Activated T-helper 1 cell treated with Interleukin-2 at 50 U/mL for 16 hours (primary cell): ENCODE measurements around the gene LRRN2.

ENCODE experiments used
- DNase-seq: peaks from one replicate; pipeline ENCODE4 v3.0.0-alpha.2; 2020; ENCODE audit warnings: low read depth

LRRN2 gene

DNA sequence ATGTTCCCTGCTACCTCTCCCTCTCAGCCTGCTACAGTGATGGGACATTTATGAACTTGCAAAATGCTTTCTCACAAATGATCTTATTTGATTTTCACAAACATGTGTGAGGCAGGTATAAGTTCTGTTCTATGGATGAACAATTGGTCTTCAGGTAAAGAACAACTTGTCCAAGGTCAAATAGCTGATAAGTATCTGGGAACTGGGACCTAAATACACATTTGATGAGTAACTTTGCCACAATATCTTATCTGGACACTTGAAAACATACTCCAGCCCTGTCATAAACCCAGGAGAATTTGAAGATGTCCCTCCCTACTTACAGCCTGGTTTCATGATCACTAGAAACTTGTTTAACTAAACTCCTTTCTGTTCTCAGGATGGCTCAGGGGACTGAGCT lies 23.0 kb downstream of the LRRN2 start:
- no peak for DNase-seq

DNA sequence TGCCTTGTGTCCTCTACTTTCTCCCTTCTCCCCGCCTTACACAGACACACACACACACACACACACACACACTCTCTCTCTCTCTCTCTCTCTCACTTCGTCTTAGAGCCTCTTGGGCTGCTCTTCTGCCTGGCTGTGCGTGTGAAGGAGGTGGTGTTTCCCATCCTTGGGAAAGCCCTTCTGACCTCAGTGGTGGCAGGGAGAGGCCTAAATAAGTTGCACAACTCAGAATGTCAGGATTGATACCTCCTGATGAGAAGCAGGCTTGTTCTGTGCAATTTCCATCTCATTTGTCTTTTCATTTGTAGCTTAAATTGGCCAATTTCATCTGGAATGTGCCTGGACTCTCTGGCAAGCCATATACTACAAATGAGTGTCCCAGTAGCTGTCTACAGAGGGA lies 25.0 kb downstream of the LRRN2 start:
- no peak for DNase-seq

- no peak for DNase-seq
Measured at GRCh38 chr1:204659056-204659455, 26.5 kb downstream of the LRRN2 start.

DNA sequence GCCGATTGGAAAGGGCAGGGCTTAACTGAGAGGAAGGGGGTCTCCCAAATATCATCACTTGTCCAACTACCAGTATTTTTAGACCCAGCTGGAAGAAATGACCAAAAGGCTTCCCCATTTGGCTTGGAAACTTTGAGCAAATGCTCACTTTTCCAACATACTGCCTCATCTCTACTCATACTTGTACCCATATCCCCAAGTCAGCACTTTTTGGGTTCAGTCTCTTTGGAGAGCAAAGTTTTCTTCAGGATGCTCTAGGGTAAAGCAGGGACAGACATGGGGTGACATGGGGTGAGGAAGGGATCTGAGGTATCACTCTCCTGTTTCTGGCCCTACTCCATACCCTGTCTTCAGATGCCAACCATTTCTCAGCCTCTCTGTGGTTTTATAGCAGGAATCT lies 27.2 kb downstream of the LRRN2 start:
- DNase-seq = no peak

DNA sequence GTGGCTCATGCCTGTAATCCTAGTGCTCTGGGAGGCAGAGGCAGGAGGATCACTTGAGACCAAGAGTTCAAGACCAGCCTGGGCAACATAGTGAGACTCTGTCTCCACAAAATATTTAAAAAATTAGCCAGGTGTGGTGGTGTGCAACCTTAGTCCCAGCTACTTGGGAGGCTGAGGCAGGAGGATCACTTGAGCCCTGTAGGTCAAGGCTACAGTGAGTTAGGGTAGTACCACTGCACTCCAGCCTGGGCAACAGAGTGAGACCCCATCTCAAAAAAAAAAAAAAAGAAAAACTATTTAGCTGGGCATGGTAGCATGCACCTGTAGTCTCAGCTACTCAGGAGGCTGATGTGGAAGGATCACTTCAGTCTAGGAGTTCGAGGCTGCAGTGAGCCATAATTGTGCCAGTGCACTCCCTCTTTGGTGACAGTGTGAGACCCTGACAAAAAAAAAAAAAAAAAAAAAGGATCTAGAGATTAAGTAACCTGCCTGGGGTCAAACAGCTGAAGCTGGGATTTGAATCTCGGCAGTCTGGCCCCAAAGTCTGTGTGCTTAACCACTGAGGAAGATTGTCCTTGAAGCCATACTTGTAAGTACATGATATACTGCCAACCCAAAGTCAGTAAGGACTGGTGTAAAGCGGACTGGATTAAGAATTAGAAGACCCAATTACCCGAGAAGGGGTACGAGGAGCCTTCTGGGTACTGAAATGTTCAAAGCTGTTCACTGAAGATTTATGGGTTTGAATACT lies 31.8 kb downstream of the LRRN2 start:
- DNase-seq = no peak

DNA sequence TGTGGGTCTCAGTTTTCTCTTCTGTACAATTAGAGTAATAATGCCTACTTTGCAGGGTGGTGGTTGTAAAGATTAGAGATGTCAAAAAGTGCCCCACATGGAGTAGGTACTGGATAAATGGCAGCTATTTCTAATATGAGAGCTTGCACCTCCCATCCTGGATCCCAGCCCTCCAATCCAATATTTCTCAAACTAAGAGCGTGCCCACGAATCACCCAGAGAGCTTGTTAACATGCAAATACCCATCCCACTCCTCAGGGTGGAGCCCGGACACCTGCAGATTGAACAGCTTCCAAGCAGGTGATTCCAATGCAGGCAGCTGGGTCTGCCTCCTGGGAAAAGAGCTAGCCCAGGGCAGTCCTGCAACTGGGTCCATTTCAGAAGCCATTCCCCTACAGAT lies 33.0 kb downstream of the LRRN2 start:
- no peak for DNase-seq

DNA sequence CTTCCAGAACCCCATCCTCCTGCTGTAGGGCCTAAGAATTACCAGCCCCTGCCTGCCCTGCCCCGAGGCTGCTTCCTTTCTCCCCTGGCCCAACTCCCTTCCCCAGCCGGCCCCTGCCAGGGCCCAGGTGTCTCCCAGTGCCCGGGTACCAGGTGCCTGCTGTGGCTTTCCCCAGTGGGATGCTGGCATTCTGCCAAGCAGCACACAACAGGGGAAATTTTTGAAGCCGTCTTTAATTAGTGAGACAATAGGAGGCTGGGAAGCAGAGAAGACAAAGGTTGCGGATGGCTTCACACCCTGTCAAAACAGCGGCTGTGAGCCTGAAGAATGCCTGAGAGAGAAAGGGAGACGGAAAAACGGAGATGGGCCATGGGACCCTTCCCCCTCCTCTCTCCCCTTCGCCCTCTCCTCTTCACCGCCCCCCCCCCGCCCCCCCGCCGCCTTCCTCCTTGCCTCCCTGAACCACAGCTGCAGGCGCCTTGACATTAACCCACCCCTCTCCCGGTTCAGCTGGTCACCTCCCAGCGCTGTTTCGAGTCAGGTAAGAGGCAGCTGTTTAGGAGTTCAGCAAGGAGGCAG lies 33.6 kb downstream of the LRRN2 start:
- no peak for DNase-seq

DNA sequence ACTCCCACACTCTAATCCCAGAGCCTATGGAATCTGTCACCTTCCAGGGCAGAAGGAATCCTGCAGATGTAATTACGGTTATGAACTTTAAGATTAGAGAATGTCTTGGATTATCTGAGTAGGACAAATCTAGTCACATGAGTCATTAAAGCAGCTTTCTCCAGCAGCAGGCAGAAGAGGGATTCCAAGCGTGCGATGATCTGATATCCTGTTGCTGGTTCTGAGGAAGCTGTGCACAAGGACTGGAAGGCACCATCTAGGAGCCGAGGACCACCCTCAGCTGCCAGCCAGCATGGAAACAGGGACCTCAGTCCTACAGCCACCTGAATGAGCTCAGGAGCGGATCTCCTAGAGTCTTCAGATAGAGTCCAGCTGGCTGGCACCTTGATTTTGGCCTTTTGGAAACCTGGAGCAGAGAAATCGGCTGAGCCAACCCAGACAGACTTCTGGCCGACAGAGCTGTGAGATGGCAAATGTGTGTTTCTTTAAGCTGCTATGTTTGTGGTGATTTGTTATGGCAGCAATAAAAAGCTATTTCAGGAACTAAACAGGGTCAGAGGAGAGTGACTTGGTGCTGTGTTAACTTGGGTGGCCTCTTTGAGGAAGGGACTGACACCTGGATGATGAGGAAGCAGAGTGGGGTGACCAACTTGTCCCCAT lies 34.5 kb downstream of the LRRN2 start:
- no peak for DNase-seq

DNA sequence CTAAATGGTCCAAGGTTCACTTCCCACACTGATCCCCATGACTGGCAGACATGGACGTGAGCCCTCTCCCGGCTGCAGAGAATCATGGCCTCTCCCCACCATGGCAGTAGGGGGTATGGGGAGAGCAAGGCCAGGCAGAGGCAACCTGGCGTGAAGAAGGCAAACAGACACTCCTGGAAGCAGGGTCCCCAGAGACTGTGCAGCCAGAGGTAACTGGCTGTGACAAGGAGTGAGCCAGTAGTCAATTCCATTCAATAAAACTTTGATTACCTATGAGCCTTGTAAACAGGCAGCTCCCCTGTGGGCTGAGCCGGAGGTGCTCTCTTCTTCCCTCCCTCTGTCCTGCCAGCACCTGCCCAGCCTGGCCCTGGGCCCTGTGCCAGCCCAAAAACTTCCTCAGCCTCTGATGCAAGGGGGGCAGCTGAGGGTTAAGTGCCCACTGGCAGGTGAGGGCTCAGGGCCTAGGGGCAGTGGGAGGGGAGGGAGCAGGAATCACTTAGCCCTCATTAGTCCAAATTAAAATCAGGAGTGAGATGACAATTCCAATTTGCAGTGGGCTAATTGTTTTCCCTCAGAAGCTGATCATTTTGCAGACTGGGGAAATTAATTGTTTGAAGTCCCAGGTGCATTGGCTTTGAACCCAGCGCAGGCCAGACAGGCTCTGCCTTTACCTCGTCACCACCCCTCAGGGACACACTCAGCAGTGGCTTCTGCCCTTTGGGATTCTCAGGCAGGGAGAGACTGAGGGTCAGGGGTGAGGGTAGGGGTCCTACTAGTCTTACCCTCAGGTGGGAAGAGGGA lies 35.6 kb downstream of the LRRN2 start:
- DNase-seq = no peak

DNA sequence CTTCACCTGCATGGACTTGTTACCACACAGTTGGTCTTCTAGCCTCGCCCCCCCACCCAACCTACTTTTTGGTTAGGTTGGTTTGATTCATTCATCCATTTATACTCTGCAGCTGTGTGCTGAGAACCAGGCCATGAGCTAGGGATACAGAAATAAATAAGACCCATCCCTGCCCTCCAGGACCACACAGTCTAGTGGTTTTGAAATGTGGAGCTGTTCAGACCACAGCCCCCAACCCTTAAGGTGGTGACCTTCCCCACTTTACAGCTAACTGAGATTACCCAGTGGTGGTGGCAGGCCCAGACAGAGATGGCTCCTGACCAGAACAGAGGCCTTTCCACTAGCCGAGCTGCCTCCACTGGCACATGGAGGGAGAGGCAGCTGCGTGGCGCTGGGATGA lies 37.0 kb downstream of the LRRN2 start:
- no peak for DNase-seq

DNA sequence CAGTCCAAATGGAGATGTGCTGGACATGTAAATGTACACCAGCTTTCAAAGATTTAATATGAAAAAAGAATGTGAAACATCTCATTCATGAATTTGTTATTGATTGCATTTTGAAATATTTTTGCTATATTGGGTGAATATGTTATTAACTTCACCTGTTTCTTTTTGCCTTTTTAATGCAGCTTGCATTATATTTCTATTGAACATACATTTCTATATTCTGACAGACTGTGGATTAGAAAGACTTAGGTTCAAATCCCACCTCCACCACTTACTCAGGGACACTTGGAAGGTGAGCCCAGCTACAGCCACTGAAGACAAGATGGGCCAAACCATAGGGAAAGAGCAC lies 37.8 kb downstream of the LRRN2 start:
- no peak for DNase-seq

GRCh38 chr1:204647114-204647804 lies 38.3 kb downstream of the LRRN2 start:
- no peak for DNase-seq

- DNase-seq = no peak
Measured at GRCh38 chr1:204645666-204646065, 39.9 kb downstream of the LRRN2 start.

GRCh38 chr1:204645251-204645650 lies 40.3 kb downstream of the LRRN2 start:
- DNase-seq = no peak

- no peak for DNase-seq
Measured at GRCh38 chr1:204643503-204643902, 42.0 kb downstream of the LRRN2 start.

DNA sequence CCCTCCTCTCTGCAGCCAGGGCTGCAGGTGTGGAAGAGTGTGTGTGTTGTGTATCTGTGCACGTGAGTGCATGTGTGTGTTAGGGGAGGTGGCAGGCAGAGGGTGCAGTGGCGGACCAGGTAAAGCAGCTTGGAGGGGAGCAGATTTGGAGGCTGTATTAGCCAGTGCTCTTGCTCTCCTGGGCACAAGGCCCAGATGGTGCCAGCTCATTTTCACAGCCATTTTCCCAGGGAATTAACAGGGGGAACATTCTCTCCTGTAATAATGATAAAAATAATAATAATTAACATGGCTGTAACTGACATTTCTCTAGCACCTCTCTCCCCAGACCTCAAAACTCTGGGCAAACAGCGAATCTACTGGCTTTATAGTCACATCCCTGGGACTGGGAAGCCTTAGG lies 43.6 kb downstream of the LRRN2 start:
- DNase-seq = no peak

DNA sequence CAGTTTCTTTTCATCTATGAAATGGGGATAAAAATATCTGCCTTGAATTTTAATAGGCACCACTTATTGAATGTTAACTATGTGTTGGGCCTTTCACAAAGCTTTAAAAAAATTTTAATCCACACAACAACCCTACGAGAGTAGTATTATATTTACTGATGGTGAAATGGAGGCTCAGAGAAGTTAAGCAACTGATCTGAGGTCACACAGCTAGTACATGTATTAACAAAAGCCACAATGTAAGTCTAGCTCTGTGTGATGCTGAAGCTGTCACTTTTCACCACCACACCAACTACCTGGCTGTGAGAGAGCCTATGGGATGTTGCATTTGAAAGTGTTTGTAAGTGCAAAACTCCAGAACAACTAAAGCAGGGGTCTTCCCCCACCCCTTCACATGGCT lies 44.1 kb downstream of the LRRN2 start:
- DNase-seq = no peak

- DNase-seq = no peak
Measured at GRCh38 chr1:204640578-204640977, 45.0 kb downstream of the LRRN2 start.

GRCh38 chr1:204634260-204634910 lies 51.2 kb downstream of the LRRN2 start:
- no peak for DNase-seq

- no peak for DNase-seq
Measured at GRCh38 chr1:204633665-204634064, 51.9 kb downstream of the LRRN2 start.

- no peak for DNase-seq
Measured at GRCh38 chr1:204630132-204630905, 55.2 kb downstream of the LRRN2 start.
